H1 (cell line): ENCODE results near the gene DLST. TPM values are rescaled to one million over a fixed set of nuclear protein-coding genes. Genes with fewer than 3 reads are reported as not detected.

Source experiments
- CBX8 ChIP-seq: fragments of 300-800, 300-1000 bp; sonication (generic); IDR thresholded peaks from 2 replicates; pipeline ENCODE4 v1.7.1; 2016; ENCODE audit warnings: low read depth, low read length, borderline replicate concordance
- KDM4A ChIP-seq: IDR thresholded peaks from one replicate; pipeline ENCODE4 v1.7.1; 2012; ENCODE audit warnings: low read depth, mild to moderate bottlenecking, moderate library complexity, low read length, inconsistent platforms; ENCODE audit not compliant: severe bottlenecking
- SIN3A ChIP-seq, 2 experiments: IDR thresholded peaks in 1 of 2; conservative IDR thresholded peaks in 1 of 2; 2 replicates each; pipeline ENCODE4 v1.6.1; 2011 to 2012; ENCODE audit warnings: low read length in 2 of 2, improper control_type of control experiment in 1 of 2, low read depth in 1 of 2, mild to moderate bottlenecking in 1 of 2
- SRF ChIP-seq: IDR thresholded peaks from 2 replicates; pipeline ENCODE4 v1.6.1; 2011; ENCODE audit warnings: mild to moderate bottlenecking, low read depth, low read length, moderate library complexity
- polyA plus RNA-seq, 7 experiments: library from polyadenylated mRNA; depleted of rRNA in 3 of 7; stranded (reverse) in 5 of 7; unstranded in 2 of 7; fragments of >200 nt in 5 of 7; fragments of 200-250 nt in 2 of 7; gene quantifications; 1 replicate in 5 of 7; 2 replicates in 1 of 7; 4 replicates in 1 of 7; pipeline versions ENCODE4 v1.2.1 to v1.2.3, GENCODE V29; 2011 to 2013; ENCODE audit warnings: missing spikeins in 2 of 7, mixed read lengths in 2 of 7
- total RNA-seq: library from RNA; stranded (reverse); fragmentation: NEBNext Ultra II Directional; extraction: Animal tissue kit (Norgen Biotek cat#: 25700); gene quantifications from 2 replicates; pipeline ENCODE4 v1.2.1, GENCODE V29; 2021
- TF ChIP-seq, protein P1 (sequence below): IDR thresholded peaks from 2 replicates; pipeline ENCODE4 v1.6.1; 2012; ENCODE audit warnings: low read length, inconsistent platforms

DLST gene
- total and polyA plus RNA-seq, 2 of the 8 experiments (the other 6 are each of a cell fraction or from before 2014, with no cell fraction given), result 96.5 to 117 TPM

DNA sequence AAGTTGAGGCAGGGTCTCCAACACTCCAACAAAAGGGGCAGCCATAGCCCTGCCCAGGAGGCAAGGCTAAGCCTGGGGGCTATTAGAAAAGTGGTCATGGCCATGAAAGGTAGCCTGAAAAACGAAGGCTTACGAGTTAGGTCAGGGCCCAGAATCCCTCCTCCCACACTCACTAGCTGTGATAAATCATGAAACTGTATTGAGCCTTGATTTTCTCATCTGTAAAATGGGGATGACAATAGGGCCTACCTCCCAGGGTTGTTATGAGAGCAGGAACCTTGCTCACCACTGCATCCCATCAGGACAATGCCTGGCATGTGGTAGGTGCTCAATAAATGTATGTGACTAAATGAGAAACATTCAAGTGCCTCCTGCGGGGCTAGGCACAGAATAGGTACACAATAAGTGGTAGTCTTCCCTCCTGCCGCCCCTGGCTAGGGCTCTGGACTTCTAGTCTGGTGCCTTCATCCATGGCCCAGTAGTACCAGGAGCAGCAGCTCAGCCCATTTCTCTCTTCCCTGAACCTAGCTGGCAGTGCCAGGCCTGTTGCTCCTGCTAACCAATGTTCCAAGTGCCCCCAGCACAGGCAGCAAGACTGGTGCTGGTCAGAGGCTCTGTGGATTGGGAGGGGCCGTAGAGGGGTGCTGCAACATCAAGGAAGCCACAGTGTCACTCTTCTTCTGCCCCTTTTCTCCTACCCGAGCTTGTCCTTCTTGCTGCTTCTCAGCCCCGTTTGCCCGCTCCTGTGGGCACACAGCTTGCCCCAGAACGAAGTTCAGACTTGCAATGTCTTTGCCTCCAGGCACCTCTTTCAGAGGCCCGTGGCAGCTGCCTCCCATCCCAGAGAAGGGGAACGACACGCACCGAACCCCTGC lies 65.9 kb downstream of the DLST start (continued):
- TF ChIP-seq CBX8 (no peak), KDM4A (no peak), SRF (no peak), SIN3A (conservative IDR thresholded peaks at IDR 0.05 in 1 of 2, IDR thresholded peaks at IDR 0.05 in 1 of 2; ENCODE audit: low read depth in 1 of 2, low read length in 2 of 2) (no peak)
- TF ChIP-seq, protein P1, sequence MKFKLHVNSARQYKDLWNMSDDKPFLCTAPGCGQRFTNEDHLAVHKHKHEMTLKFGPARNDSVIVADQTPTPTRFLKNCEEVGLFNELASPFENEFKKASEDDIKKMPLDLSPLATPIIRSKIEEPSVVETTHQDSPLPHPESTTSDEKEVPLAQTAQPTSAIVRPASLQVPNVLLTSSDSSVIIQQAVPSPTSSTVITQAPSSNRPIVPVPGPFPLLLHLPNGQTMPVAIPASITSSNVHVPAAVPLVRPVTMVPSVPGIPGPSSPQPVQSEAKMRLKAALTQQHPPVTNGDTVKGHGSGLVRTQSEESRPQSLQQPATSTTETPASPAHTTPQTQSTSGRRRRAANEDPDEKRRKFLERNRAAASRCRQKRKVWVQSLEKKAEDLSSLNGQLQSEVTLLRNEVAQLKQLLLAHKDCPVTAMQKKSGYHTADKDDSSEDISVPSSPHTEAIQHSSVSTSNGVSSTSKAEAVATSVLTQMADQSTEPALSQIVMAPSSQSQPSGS, result no peak
- TF ChIP-seq, all 59 proteins: peak for 0
